Epidermal melanocyte (primary cell): ENCODE measurements around the gene TMEM86B.

ENCODE experiments used
- DNase-seq: peaks from one replicate; pipeline ENCODE4 v3.0.0; 2011; ENCODE audit warnings: low spot score; ENCODE audit not compliant: insufficient read length

The TMEM86B gene

DNA sequence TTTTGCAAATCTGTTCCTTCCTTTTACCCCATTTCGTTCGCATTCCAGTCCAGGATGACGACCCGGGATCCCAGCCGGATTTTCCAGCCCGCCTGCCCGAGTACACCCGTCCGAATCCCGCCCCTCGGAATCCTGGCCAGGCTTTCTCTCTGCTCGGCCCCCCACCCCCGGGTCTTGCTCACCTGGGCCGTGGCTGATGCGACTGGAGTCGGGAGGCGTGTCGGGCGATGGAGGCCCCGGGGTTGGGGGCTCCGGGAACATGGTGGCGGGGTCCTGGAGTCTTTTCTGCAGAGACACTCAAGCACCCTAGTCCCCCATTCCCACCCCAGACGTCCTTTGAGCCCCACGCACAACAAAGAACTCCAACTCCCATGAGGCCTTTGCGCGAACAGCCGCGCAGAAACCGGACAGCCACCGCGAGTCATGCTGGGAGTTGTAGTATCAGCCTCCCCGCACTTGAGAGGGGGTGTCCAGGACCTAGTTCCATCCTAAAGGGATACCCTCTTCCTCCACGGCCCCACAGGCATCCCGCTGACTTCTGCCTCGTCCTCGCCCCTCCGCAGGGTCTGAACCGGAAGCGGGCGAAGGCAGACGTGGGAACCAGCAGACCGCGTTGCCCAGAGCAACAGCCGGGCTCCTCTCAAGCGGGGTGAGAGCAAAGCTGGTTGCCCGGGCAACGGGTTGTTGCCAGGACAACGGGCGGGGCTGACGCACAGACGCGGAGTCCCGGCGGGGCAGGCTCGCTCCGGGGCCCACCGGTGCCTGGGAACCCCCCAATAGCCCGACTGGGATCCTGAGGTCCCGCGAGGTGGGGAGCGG is 49.6 kb downstream of the TMEM86B start:
- peak; percentile 79 for DNase-seq
